IMR-90 (cell line): ENCODE measurements around the gene ALDH3B2. TPM values are rescaled to one million over a fixed set of nuclear protein-coding genes. Genes with fewer than 3 reads are reported as not detected.
A peak's percentile ranks its signal among the peaks of the same experiment; 100 is the strongest.
"Not testable (repeated sequence)": the region's sequence is repeated elsewhere in the genome, so short reads cannot be mapped to it uniquely, and the experiment has no call there.

Experiments used
- ATAC-seq: fragments of 200-7000 bp; cut with Tn5 transposase; 2 replicates; pipeline ENCODE4 v1.9.1; 2020; ENCODE audit warnings: low read depth, mild to moderate bottlenecking, moderate library complexity
- BruUV-seq: library from RNA; stranded (reverse); fragments of 400-500 nt; replicated peaks from 2 replicates; lab custom pipeline; 2021; lab: Mats Ljungman, UMichigan
- CTCF ChIA-PET: fragments of 300-600 bp; formaldehyde crosslinking; extraction: SDS; loops from one replicate; lab custom pipeline; 2021; ENCODE audit warnings: antibody characterized with exemption; lab: Yijun Ruan, JAX
- POLR2A ChIA-PET: fragments of 300-600 bp; sonication (Branson Sonifier 250); formaldehyde crosslinking; loops from one replicate; lab custom pipeline; 2022; ENCODE audit warnings: antibody characterized with exemption; ENCODE audit not compliant: unreplicated experiment; lab: Charles Lee
- DNase-seq: peaks from one replicate; pipeline ENCODE4 v3.0.0; 2013
- H2AFZ ChIP-seq: replicated peaks from 2 replicates; pipeline ENCODE3; 2013; ENCODE audit warnings: low read length, mild to moderate bottlenecking; ENCODE audit not compliant: poor library complexity
- H2AK5ac ChIP-seq: 2 replicates; pipeline ENCODE4 v1.6.1; 2013; ENCODE audit warnings: low read depth, low read length, inconsistent platforms
- H2AK9ac ChIP-seq: replicated peaks from 2 replicates; pipeline ENCODE3; 2013; ENCODE audit warnings: mild to moderate bottlenecking, low read depth, low read length, moderate library complexity; ENCODE audit not compliant: poor library complexity
- H2BK120ac ChIP-seq: 2 replicates; pipeline ENCODE4 v1.6.1; 2013; ENCODE audit warnings: low read depth, low read length, inconsistent platforms
- H2BK15ac ChIP-seq: 3 replicates; pipeline ENCODE4 v1.6.1; 2013; ENCODE audit warnings: low read depth, low read length, inconsistent platforms
- H2BK20ac ChIP-seq: 2 replicates; pipeline ENCODE4 v1.6.1; 2013; ENCODE audit warnings: low read depth, mild to moderate bottlenecking, inconsistent platforms, low read length, moderate library complexity
- H2BK5ac ChIP-seq: 2 replicates; pipeline ENCODE4 v1.6.1; 2013; ENCODE audit warnings: mild to moderate bottlenecking, low read depth, low read length, inconsistent platforms; ENCODE audit not compliant: poor library complexity, severe bottlenecking
- H3K14ac ChIP-seq: replicated peaks from 2 replicates; pipeline ENCODE4 v1.6.1; 2013; ENCODE audit warnings: low read depth, low read length, inconsistent platforms
- H3K18ac ChIP-seq: 2 replicates; pipeline ENCODE4 v1.6.1; 2013; ENCODE audit warnings: low read depth, low read length, control low read depth
- H3K23ac ChIP-seq: 2 replicates; pipeline ENCODE4 v1.6.1; 2013; ENCODE audit warnings: low read depth, low read length, inconsistent platforms
- H3K27ac ChIP-seq: 2 replicates; pipeline ENCODE4 v1.5.1; 2013; ENCODE audit warnings: mild to moderate bottlenecking, control low read depth, low read length; ENCODE audit not compliant: insufficient read depth
- H3K27me3 ChIP-seq: 2 replicates; pipeline ENCODE4 v1.6.1; 2013; ENCODE audit warnings: low read length; ENCODE audit not compliant: control insufficient read depth, insufficient read depth
- H3K36me3 ChIP-seq: 2 replicates; pipeline ENCODE4 v1.6.1; 2013; ENCODE audit warnings: low read length, mixed read lengths; ENCODE audit not compliant: control insufficient read depth, insufficient read depth
- H3K4ac ChIP-seq: 2 replicates; pipeline ENCODE4 v1.6.1; 2013; ENCODE audit warnings: low read depth, low read length, inconsistent platforms
- H3K4me1 ChIP-seq: 2 replicates; pipeline ENCODE4 v1.6.1; 2013; ENCODE audit warnings: low read length, mixed read lengths; ENCODE audit not compliant: control insufficient read depth, insufficient read depth
- H3K4me2 ChIP-seq: 2 replicates; pipeline ENCODE4 v1.6.1; 2013; ENCODE audit warnings: low read depth, mild to moderate bottlenecking, control low read depth, low read length, moderate library complexity
- H3K4me3 ChIP-seq: 2 replicates; pipeline ENCODE4 v1.5.1; 2013; ENCODE audit warnings: low read depth, mild to moderate bottlenecking, control low read depth, low read length, moderate library complexity; ENCODE audit not compliant: insufficient read depth
- H3K56ac ChIP-seq: 2 replicates; pipeline ENCODE4 v1.6.1; 2013; ENCODE audit warnings: low read length, inconsistent platforms; ENCODE audit not compliant: insufficient read depth; ENCODE audit errors: extremely low read depth
- H3K79me1 ChIP-seq, 2 experiments: 2 replicates each; pipeline ENCODE4 v1.6.1; 2013; ENCODE audit warnings: low read length in 2 of 2, inconsistent platforms in 1 of 2, low read depth in 1 of 2
- H3K9ac ChIP-seq: 2 replicates; pipeline ENCODE4 v1.6.1; 2013; ENCODE audit warnings: low read depth, low read length, control low read depth
- H3K9me1 ChIP-seq: 2 replicates; pipeline ENCODE4 v1.6.1; 2013; ENCODE audit warnings: low read length, inconsistent platforms; ENCODE audit not compliant: insufficient read depth
- H3K9me3 ChIP-seq: 2 replicates; pipeline ENCODE4 v1.6.1; 2013; ENCODE audit warnings: low read length; ENCODE audit not compliant: control insufficient read depth, insufficient read depth
- H4K20me1 ChIP-seq: 2 replicates; pipeline ENCODE4 v1.6.1; 2013; ENCODE audit warnings: low read length, inconsistent platforms; ENCODE audit not compliant: insufficient read depth
- H4K5ac ChIP-seq: 2 replicates; pipeline ENCODE4 v1.6.1; 2013; ENCODE audit warnings: mild to moderate bottlenecking, low read depth, low read length, control low read depth
- H4K8ac ChIP-seq, 2 experiments: 2 replicates each; pipeline ENCODE4 v1.6.1; 2013; ENCODE audit warnings: low read depth in 2 of 2, low read length in 2 of 2, control low read depth in 1 of 2, inconsistent platforms in 1 of 2
- H4K91ac ChIP-seq: 2 replicates; pipeline ENCODE4 v1.6.1; 2013; ENCODE audit warnings: low read depth, low read length, inconsistent platforms; ENCODE audit not compliant: insufficient read depth
- CTCF ChIP-seq: conservative IDR thresholded peaks from 2 replicates; pipeline ENCODE4 v1.5.1; 2012; ENCODE audit warnings: mild to moderate bottlenecking, low read depth, low read length, improper control_type of control experiment
- RAD21 ChIP-seq: IDR thresholded peaks from 2 replicates; pipeline ENCODE4 v1.6.1; 2012; ENCODE audit warnings: low read length, improper control_type of control experiment
- WGBS, 2 experiments: methylation state at CpG; one replicate each; pipeline versions ENCODE4 v1.1.5 to v1.1.7; 2013; ENCODE audit warnings: missing lambda C conversion rate in 2 of 2; ENCODE audit not compliant: insufficient read length in 1 of 2; ENCODE audit errors: extremely low coverage in 2 of 2; 5-methylcytosine and 5-hydroxymethylcytosine counted together
- dilution Hi-C: fragments of 300-500 bp; cut with HindIII; formaldehyde crosslinking; loops from one replicate; pipeline ENCODE4 v1.14.3; 2018; ENCODE audit warnings: low sequenced_read_pairs; ENCODE audit not compliant: unreplicated experiment
- in situ Hi-C: fragments of 300-500 bp; cut with MboI; formaldehyde crosslinking; loops from 3 replicates; pipeline ENCODE4 v1.14.3; 2019; ENCODE audit warnings: low sequenced_read_pairs, inconsistent platforms, mixed read lengths
- intact Hi-C: fragments of 100-400 bp; cut with micrococcal nuclease; formaldehyde crosslinking; loops from 2 replicates; pipeline ENCODE4 v1.10.0; 2022
- polyA plus RNA-seq, 3 experiments: library from polyadenylated mRNA; depleted of rRNA; stranded (reverse); fragments of >200 nt; gene quantifications; 2 replicates each; pipeline ENCODE4 v1.2.3, GENCODE V29; 2012; ENCODE audit warnings: low replicate concordance in 1 of 3
- total RNA-seq: library from RNA; depleted of rRNA; stranded (reverse); fragments of >200 nt; gene quantifications from 2 replicates; pipeline ENCODE4 v1.2.3, GENCODE V29; 2012

Gene ALDH3B2
- total and polyA plus RNA-seq, 2 of the 4 experiments (the other 2 are of a cell fraction) = not detected

DNA sequence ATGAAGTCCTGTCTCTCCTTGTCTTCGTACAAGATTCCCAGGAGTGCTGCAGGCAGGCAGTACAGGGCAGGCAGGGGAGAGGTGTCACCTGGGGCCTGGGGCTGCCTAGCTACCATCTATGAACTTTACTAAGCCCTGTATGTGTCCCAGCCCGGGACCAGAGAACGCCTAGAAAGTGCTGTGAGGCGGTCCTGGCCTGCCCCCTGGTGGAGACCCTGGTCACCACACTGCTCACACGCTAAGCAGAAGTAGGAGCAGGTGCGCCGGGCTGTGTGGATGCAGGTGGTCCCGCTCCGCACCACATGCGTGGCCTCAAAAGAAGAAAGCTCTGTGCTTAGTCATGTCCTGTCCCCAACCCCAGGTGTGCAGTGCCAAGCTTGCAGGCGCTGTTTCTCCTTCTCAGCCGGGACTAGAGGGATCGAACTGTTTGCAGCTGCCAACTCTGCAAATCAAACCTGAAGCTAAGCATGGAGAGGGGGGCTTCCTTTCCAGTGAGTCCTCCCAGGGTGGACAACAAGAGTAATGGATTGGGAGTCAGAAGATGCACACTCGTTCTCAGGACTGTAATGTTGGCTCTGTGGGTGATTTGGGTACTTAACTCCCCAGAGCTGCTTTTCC is 39.6 kb upstream of the ALDH3B2 start:
- CTCF ChIA-PET = interaction anchor here (0.6 kb wide), 1 partner anchor 43 kb away, joined by 5 read pairs; no protein-coding TSS in a partner anchor
- H4K5ac ChIP-seq, H2BK120ac ChIP-seq, H3K79me1 ChIP-seq, H2AK5ac ChIP-seq, H3K18ac ChIP-seq, H3K23ac ChIP-seq, H2BK15ac ChIP-seq, H3K9me3 ChIP-seq, H2BK20ac ChIP-seq, H4K91ac ChIP-seq, H4K8ac ChIP-seq, dilution Hi-C loops, H2BK5ac ChIP-seq, H2AK9ac ChIP-seq, H2AFZ ChIP-seq, H3K4me3 ChIP-seq, H3K4ac ChIP-seq, H3K14ac ChIP-seq, H4K20me1 ChIP-seq, H3K27me3 ChIP-seq, H3K9ac ChIP-seq, in situ Hi-C loops, ATAC-seq, H3K9me1 ChIP-seq, DNase-seq, H3K4me1 ChIP-seq, H3K36me3 ChIP-seq, H3K27ac ChIP-seq, intact Hi-C loops, BruUV-seq, H3K4me2 ChIP-seq, H3K56ac ChIP-seq, POLR2A ChIA-PET: not testable (repeated sequence)
- WGBS, 2 experiments = no CpG with 5 or more reads among the region's 14 CpGs
- TF ChIP-seq CTCF (peak; percentile 11; the same call in 1 of the 2 replicates), RAD21 (peak; percentile 17; the same call in 1 of the 2 replicates)

DNA sequence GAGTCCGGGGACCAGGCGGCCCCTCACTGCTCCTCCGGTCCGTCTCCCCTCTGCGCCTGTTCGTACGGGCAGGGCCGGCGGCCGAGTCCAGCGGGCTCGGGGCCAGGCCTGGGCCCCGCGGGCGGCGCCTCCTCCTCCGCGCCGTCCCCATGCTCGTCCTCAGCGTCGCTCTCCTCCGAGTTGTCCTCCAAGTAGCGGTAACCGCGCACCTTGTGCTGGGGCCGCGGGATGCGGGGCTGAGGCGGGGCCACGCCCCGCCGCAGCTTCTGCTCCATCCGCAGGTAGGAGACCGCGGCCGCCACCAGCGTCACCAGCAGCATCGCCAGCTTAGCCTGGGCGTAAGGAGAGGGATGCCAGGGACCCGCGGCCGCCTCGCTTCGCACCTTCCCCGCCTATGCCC is 37.3 kb upstream of the ALDH3B2 start:
- H2AFZ ChIP-seq, H4K91ac ChIP-seq, H3K4me3 ChIP-seq, dilution Hi-C loops, H3K23ac ChIP-seq, H2BK5ac ChIP-seq, H3K56ac ChIP-seq, DNase-seq, H3K9ac ChIP-seq, H2AK5ac ChIP-seq, H3K36me3 ChIP-seq, H3K14ac ChIP-seq, H3K27ac ChIP-seq, H3K4me2 ChIP-seq, H3K27me3 ChIP-seq, H2BK120ac ChIP-seq, H3K9me1 ChIP-seq, H2BK20ac ChIP-seq, H4K20me1 ChIP-seq, H3K18ac ChIP-seq, H3K79me1 ChIP-seq, in situ Hi-C loops, H4K5ac ChIP-seq, H3K9me3 ChIP-seq, CTCF ChIA-PET, H2AK9ac ChIP-seq, ATAC-seq, intact Hi-C loops, H3K4me1 ChIP-seq, H2BK15ac ChIP-seq, BruUV-seq, POLR2A ChIA-PET, H4K8ac ChIP-seq, H3K4ac ChIP-seq: not testable (repeated sequence)
- WGBS, 2 experiments = no CpG with 5 or more reads among the region's 46 CpGs
